Uterus (tissue), 2 donors: Measurements from ENCODE around the gene KLHL7.

Experiments
- CTCF ChIP-seq, 4 experiments: fragments of 200-600 bp in 2 of 4; fragments of 450-650 bp in 2 of 4; sonication (generic) in 2 of 4; IDR thresholded peaks; one replicate each; pipeline ENCODE4 v1.5.1; 2016 to 2019; ENCODE audit warnings: antibody characterized with exemption in 4 of 4, mild to moderate bottlenecking in 2 of 4, moderate library complexity in 1 of 4
- POLR2A ChIP-seq, 2 donors: fragments of 450-650 bp; IDR thresholded peaks; one replicate each; pipeline ENCODE4 v1.6.1; 2016; ENCODE audit warnings: antibody characterized with exemption in 2 of 2, mild to moderate bottlenecking in 1 of 2, moderate library complexity in 1 of 2

- no peak for TF ChIP-seq CTCF (IDR thresholded peaks at IDR 0.05)
- TF ChIP-seq POLR2A (IDR thresholded peaks at IDR 0.05), result no peak
Observed at GRCh38 chr7:23096518-23097290, 8.9 kb upstream of the KLHL7 start.
